ENCODE results near the gene GNB1. TPM values are rescaled to one million over a fixed set of nuclear protein-coding genes. Genes with fewer than 3 reads are reported as not detected.
"Not testable (repeated sequence)": the region's sequence is repeated elsewhere in the genome, so short reads cannot be mapped to it uniquely, and the experiment has no call there.

The GNB1 gene
- 100 to 1,000 TPM; 350 to 418 TPM for total RNA-seq

DNA sequence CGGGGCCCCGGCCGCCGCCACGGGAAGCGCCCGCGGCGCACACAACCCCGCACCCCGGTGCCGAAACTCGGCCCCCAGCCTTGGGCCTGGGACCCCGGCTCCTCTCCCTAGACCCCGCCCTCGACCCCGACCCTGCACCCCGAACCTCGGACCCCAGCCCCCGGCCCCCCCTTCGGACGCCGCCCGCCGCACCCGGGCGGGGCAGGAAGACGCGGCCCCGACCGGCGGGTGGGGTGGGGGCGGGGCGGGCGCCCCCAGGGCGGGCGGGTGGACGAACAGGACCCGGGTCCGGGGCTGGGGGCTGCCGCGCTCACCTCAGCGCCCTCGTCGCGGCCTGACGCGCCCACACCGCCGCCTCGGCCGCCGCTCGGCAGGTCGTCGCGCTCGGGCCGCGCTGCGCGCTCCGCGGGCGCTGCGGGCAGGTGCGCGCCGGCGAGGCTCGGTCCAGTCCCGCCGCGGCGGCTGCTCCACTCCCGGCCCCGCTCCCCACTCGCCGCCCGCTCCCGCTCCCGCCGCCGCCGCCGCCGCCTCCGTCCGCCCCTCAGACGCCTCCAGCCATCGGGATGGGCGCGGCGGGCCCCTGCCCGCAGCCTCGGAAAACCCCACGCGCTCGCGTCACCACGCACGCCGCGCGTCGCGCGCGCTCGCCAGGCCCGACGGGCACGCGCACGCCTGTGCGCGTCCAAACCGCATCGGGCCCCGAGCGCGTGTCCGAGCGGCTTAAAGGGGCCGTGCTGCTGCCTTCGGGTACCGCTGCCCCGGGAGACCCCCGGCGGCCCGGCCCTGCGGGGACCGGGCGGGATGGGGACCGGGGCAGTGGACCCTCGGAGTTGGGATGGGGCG is at the start of gene GNB1:
GNB1 (minus strand) TSS at position 582 of the 843 bp plus-strand sequence. CDS start 65,634 bp downstream, outside the sequence.
- DNase-seq (peak; percentile 89 to 95), ATAC-seq (replicated peaks in 1 of 2) (peak; percentile 79 to 81)
- Mint-ChIP-seq H3K36me3 (ENCODE audit: insufficient read depth in 2 of 2) (peaks cover 8 to 10% of the 10 kb centered on the region in 2 donors), H3K4me3 (peak within 1 kb of the TSS; percentile 84 to 96), H3K9me3 (no peaks in the 10 kb centered on the region), H3K27ac (peak within 1 kb of the TSS; percentile 85), H3K27me3 (ENCODE audit: low read depth) (no peaks in the 10 kb centered on the region), H3K4me1 (ENCODE audit: low read depth) (peaks cover 58% of the 10 kb centered on the region)

DNA sequence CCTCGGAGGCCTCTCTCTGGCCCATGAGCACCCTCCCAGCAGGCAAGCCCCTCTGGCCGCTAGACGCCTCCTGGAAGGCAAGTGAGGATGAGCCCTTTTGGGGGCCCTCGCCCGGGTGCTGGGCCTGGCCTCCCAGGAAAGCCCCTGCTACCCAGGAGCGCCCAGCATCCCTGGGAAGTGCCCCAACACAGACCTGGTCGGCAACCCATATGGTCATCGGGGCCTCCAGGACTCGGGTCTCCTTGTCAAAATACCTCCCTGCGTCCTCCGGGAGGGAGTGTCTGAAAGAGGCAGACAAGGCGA is 49.2 kb upstream of the GNB1 start:
- peaks cover 8% of the 10 kb centered on the region for H3K27me3 Mint-ChIP-seq (ENCODE audit: low read depth)
- no peak overlapping the region for H3K4me3 Mint-ChIP-seq
- no peak for ATAC-seq (replicated peaks in 1 of 2)
- H3K27ac Mint-ChIP-seq, result no peak overlapping the region
- peaks cover 4% of the 10 kb centered on the region for H3K4me1 Mint-ChIP-seq (ENCODE audit: low read depth)
- DNase-seq, result no peak
- peaks cover 0 to 2% of the 10 kb centered on the region in 2 donors for H3K9me3 Mint-ChIP-seq
- no peaks in the 10 kb centered on the region for H3K36me3 Mint-ChIP-seq (ENCODE audit: insufficient read depth in 2 of 2)

GRCh38 chr1:1939296-1940122 is 48.6 kb upstream of the GNB1 start:
- ATAC-seq (replicated peaks in 1 of 2) (no peak), DNase-seq (no peak)
- Mint-ChIP-seq H3K27me3 (ENCODE audit: low read depth) (peaks cover 10% of the 10 kb centered on the region), H3K4me1 (ENCODE audit: low read depth) (peaks cover 4% of the 10 kb centered on the region), H3K36me3 (ENCODE audit: insufficient read depth in 2 of 2) (no peaks in the 10 kb centered on the region), H3K4me3 (no peak overlapping the region), H3K9me3 (peaks cover 0 to 7% of the 10 kb centered on the region in 2 donors), H3K27ac (no peak overlapping the region)

DNA sequence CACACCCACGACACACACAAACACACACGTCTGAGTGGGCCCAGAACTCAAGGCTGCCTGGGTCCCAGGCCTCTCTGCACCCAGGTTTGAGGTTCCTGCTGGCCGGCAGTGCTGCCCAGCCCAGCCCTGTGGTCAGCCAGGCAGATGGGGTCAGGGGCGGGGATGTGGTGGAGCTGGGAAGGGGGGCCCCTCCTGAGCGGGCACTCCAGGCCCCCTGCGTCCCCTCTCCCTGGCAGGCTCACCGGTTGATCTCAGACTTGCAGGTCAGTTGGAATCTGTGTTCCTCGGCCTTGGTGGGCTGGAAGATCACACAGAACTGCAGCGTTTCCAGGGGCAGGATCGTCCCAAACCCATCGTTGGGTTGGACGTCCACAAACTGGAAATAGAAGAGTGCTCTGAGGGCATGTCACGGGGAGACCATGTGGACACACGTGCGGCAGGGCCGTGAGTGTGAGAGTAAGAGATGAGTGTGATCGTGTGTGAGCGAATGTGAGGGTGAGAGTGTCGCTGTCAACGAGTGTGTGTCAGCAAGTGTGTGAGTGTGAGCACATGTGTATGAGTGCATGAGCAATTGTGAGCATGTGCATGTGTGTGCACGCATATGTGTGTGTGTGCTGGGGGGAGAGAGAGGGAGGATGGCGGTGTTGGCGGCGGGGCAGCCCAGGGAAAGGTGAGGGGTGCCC is 47.9 kb upstream of the GNB1 start:
- H3K27me3 Mint-ChIP-seq (ENCODE audit: low read depth), result peaks cover 10% of the 10 kb centered on the region
- H3K36me3 Mint-ChIP-seq (ENCODE audit: insufficient read depth in 2 of 2), result peaks cover 0 to 4% of the 10 kb centered on the region in 2 donors
- no peak overlapping the region for H3K27ac Mint-ChIP-seq
- H3K4me1 Mint-ChIP-seq (ENCODE audit: low read depth), result peaks cover 2% of the 10 kb centered on the region
- H3K9me3 Mint-ChIP-seq, result peaks cover 4 to 12% of the 10 kb centered on the region in 2 donors
- no peak for ATAC-seq (replicated peaks in 1 of 2)
- DNase-seq, result no peak
- no peak overlapping the region for H3K4me3 Mint-ChIP-seq

- H3K27me3 Mint-ChIP-seq (ENCODE audit: low read depth), result peaks cover 10% of the 10 kb centered on the region
- H3K4me1 Mint-ChIP-seq (ENCODE audit: low read depth), result no peaks in the 10 kb centered on the region
- peaks cover 4 to 12% of the 10 kb centered on the region in 2 donors for H3K9me3 Mint-ChIP-seq
- H3K4me3 Mint-ChIP-seq, result no peak overlapping the region
- ATAC-seq (replicated peaks in 1 of 2) (no peak), DNase-seq (no peak)
- peaks cover 0 to 4% of the 10 kb centered on the region in 2 donors for H3K36me3 Mint-ChIP-seq (ENCODE audit: insufficient read depth in 2 of 2)
- H3K27ac Mint-ChIP-seq, result no peak overlapping the region
These were observed 47.3 kb upstream of the GNB1 start for GRCh38 chr1:1938276-1938573.

DNA sequence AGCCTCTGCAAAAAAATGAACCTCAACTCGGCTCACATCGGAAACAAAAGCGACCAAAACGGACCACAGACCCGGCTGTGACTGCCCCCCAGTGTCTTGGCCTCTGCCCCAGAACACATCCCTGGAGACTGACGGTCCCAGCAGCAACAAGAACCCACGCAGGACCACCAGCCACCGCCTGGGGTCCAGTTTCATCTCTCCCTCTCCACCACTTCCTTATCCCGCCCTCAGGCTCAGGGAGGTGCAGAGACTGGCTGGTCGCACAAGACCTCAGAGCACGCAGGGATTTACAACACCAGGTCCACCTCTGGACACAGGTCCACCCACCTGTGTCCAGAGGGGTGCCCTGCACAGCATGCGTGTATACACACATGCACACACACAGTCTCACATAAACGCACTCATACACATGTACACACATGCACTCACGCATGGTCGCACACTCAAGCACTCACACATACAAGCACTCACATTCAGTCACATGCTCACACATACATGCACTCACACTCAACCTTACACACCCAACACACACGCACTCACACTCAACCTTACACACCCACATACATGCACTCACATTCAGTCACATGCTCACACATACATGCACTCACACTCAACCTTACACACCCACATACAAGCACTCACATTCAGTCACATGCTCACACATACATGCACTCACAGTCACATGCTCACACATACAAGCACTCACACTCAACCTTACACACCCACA is 46.8 kb upstream of the GNB1 start:
- Mint-ChIP-seq H3K36me3 (ENCODE audit: insufficient read depth in 2 of 2) (peaks cover 0 to 4% of the 10 kb centered on the region in 2 donors), H3K4me1 (ENCODE audit: low read depth) (no peaks in the 10 kb centered on the region), H3K4me3 (no peak overlapping the region), H3K9me3 (peaks cover 4 to 12% of the 10 kb centered on the region in 2 donors), H3K27me3 (ENCODE audit: low read depth) (peaks cover 10% of the 10 kb centered on the region), H3K27ac (no peak overlapping the region)
- DNase-seq (no peak), ATAC-seq (replicated peaks in 1 of 2) (no peak)

GRCh38 chr1:1937061-1937460 is 46.2 kb upstream of the GNB1 start:
- Mint-ChIP-seq H3K27me3 (ENCODE audit: low read depth) (peaks cover 10% of the 10 kb centered on the region), H3K27ac (no peak overlapping the region), H3K4me1 (ENCODE audit: low read depth) (no peaks in the 10 kb centered on the region), H3K9me3 (peaks cover 4 to 12% of the 10 kb centered on the region in 2 donors), H3K36me3 (ENCODE audit: insufficient read depth in 2 of 2) (peaks cover 0 to 4% of the 10 kb centered on the region in 2 donors), H3K4me3 (no peak overlapping the region)
- DNase-seq, result no peak
- no peak for ATAC-seq (replicated peaks in 1 of 2)

GRCh38 chr1:1934848-1935247 is 44.0 kb upstream of the GNB1 start:
- DNase-seq; H3K4me1 Mint-ChIP-seq (ENCODE audit: low read depth); H3K36me3 Mint-ChIP-seq (ENCODE audit: insufficient read depth in 2 of 2); H3K4me3 Mint-ChIP-seq; ATAC-seq (replicated peaks in 1 of 2); H3K27ac Mint-ChIP-seq: not testable (repeated sequence)
- H3K9me3 Mint-ChIP-seq, result peaks cover 4 to 12% of the 10 kb centered on the region in 2 donors
- peaks cover 10% of the 10 kb centered on the region for H3K27me3 Mint-ChIP-seq (ENCODE audit: low read depth)

GRCh38 chr1:1929639-1930545 is 39.0 kb upstream of the GNB1 start:
- no peak for ATAC-seq (replicated peaks in 1 of 2)
- DNase-seq, result no peak
- no peak overlapping the region for H3K4me3 Mint-ChIP-seq

DNA sequence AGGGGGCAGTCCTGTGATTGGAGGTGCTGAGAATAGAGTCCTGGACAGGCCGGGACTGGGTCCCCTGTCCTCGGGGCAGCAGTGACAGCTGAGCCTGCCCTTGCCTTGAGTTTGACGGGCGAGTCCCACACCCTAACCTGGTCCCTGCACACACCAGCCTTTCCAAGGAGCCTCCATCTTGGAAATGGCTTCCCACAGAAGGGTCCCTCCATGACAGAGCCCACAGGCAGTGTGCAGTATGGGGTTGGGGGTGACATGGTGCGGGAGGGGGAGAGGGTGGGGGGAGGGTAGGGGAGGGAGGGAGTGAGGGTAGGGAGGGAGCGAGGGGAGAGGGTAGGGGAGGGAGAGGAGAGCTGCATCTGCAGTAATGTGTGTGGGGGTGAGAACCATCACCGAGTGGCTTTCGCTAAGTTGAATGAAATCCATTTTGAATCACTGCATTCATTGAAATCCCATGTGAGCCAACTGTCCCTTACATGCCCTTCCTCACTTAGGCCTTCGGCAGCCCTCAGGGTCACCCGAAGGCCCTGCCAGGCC is 38.3 kb upstream of the GNB1 start:
- DNase-seq (no peak), ATAC-seq (replicated peaks in 1 of 2) (no peak)
- Mint-ChIP-seq H3K4me1 (ENCODE audit: low read depth) (no peaks in the 10 kb centered on the region), H3K9me3 (peaks cover 3% of the 10 kb centered on the region in 2 donors), H3K4me3 (no peak overlapping the region), H3K27ac (no peak overlapping the region), H3K36me3 (ENCODE audit: insufficient read depth in 2 of 2) (peaks cover 0 to 2% of the 10 kb centered on the region in 2 donors), H3K27me3 (ENCODE audit: low read depth) (no peaks in the 10 kb centered on the region)

More at GRCh38 chr1:1929639-1930545, 39.0 kb upstream of the GNB1 start:
- peaks cover under 1% of the 10 kb centered on the region for H3K27me3 Mint-ChIP-seq (ENCODE audit: low read depth)
- no peaks in the 10 kb centered on the region for H3K4me1 Mint-ChIP-seq (ENCODE audit: low read depth)
- H3K27ac Mint-ChIP-seq, result no peak overlapping the region
- peaks cover 0 to 4% of the 10 kb centered on the region in 2 donors for H3K36me3 Mint-ChIP-seq (ENCODE audit: insufficient read depth in 2 of 2)
- peaks cover 4 to 8% of the 10 kb centered on the region in 2 donors for H3K9me3 Mint-ChIP-seq

DNA sequence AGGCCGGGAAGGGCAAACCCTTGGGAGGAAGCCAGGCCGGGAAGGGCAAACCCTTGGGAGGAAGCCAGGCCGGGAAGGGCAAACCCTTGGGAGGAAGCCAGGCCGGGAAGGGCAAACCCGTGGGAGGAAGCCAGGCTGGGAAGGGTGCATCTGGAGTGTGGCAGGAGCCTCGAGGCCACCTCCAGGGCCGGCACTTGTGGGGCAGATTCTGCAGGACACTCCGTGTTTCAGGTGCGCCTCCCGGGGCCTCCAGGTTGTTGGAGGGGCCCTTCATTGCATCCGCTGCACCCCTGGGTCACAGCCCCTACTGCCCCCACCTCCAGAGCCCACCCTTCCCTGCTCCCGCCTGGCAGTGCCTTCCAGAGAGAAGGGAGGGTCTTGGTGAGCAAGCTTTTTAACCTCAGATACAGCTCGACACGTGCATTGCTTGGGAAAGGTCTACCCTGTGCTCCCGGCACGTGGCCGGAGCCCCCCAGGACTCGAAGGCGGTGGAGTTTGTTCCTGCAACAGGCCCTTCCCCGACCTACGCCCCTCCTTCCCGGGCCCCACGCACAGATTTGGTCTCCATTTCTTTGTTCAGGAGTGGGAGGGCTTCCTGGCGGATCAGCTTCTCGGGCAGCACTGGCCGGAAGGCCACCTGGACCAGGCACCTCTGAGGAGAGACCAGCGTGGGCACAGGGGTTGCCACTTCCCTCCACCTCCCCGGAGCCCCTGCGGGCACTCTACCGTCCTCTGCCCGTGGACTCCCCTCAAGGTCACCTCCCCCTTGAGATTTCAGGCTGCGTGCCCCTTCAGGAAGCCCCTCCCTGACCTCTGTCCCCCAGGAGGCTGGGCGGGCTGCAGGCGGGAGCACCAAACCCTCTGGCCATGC is 37.6 kb upstream of the GNB1 start:
- no peaks in the 10 kb centered on the region for H3K4me1 Mint-ChIP-seq (ENCODE audit: low read depth)
- no peaks in the 10 kb centered on the region for H3K27me3 Mint-ChIP-seq (ENCODE audit: low read depth)
- H3K27ac Mint-ChIP-seq, result no peak overlapping the region
- ATAC-seq (replicated peaks in 1 of 2) (no peak), DNase-seq (no peak)
- H3K36me3 Mint-ChIP-seq (ENCODE audit: insufficient read depth in 2 of 2), result no peaks in the 10 kb centered on the region
- H3K4me3 Mint-ChIP-seq, result no peak overlapping the region
- no peaks in the 10 kb centered on the region for H3K9me3 Mint-ChIP-seq
